Nephron (organoid): ENCODE measurements around the gene ADK.
A peak's percentile ranks its signal among the peaks of the same experiment; 100 is the strongest.

Source experiments
- H3K27ac Mint-ChIP-seq, 3 experiments: 2 replicates each; pipeline ENCODE4 v1.8.0; 2020; ENCODE audit warnings: mixed read lengths in 3 of 3, mild to moderate bottlenecking in 2 of 3, moderate library complexity in 1 of 3
- H3K27me3 Mint-ChIP-seq: 2 replicates; pipeline ENCODE4 v1.8.0; 2021; ENCODE audit warnings: low read depth, mild to moderate bottlenecking, moderate library complexity, mixed read lengths
- H3K36me3 Mint-ChIP-seq: 2 replicates; pipeline ENCODE4 v1.8.0; 2020; ENCODE audit warnings: low read depth, mixed read lengths
- H3K4me1 Mint-ChIP-seq: 2 replicates; pipeline ENCODE4 v1.8.0; 2020; ENCODE audit warnings: mixed read lengths
- H3K4me3 Mint-ChIP-seq, 3 experiments: 2 replicates each; pipeline ENCODE4 v1.8.0; 2020; ENCODE audit warnings: mild to moderate bottlenecking in 3 of 3, mixed read lengths in 3 of 3, moderate library complexity in 2 of 3
- H3K9me3 Mint-ChIP-seq: 2 replicates; pipeline ENCODE4 v1.8.0; 2020; ENCODE audit warnings: mixed read lengths
- CTCF ChIP-seq, 3 experiments: fragments of 200-600 bp; sonication (generic); IDR thresholded peaks; one replicate each; pipeline ENCODE4 v1.5.0; 2021; ENCODE audit warnings: antibody characterized with exemption in 3 of 3; ENCODE audit not compliant: unreplicated experiment in 3 of 3

Gene ADK

GRCh38 chr10:74305730-74306129 is 154.7 kb downstream of the ADK start:
- Mint-ChIP-seq H3K36me3 (no peaks in the 10 kb centered on the region), H3K27ac (no peak overlapping the region)

GRCh38 chr10:74306227-74306982 is 155.4 kb downstream of the ADK start:
- Mint-ChIP-seq H3K27ac (peak overlapping the region in 1 of 3 experiments; percentile 13), H3K27me3 (no peaks in the 10 kb centered on the region), H3K4me3 (no peak overlapping the region), H3K36me3 (no peaks in the 10 kb centered on the region), H3K9me3 (no peaks in the 10 kb centered on the region), H3K4me1 (no peaks in the 10 kb centered on the region)
- no peak for TF ChIP-seq CTCF (IDR thresholded peaks at IDR 0.05; ENCODE audit: unreplicated experiment in 3 of 3)

More at GRCh38 chr10:74305730-74306129, 154.7 kb downstream of the ADK start:
- Mint-ChIP-seq H3K4me1 (no peaks in the 10 kb centered on the region), H3K9me3 (no peaks in the 10 kb centered on the region), H3K4me3 (no peak overlapping the region), H3K27me3 (no peaks in the 10 kb centered on the region)
- TF ChIP-seq CTCF (IDR thresholded peaks at IDR 0.05; ENCODE audit: unreplicated experiment in 3 of 3): no peak

- H3K27ac Mint-ChIP-seq: peak overlapping the region in 1 of 3 experiments; percentile 13
- no peaks in the 10 kb centered on the region for H3K36me3 Mint-ChIP-seq
- no peaks in the 10 kb centered on the region for H3K9me3 Mint-ChIP-seq
- TF ChIP-seq CTCF (IDR thresholded peaks at IDR 0.05; ENCODE audit: unreplicated experiment in 3 of 3): no peak
- H3K27me3 Mint-ChIP-seq: no peaks in the 10 kb centered on the region
- H3K4me3 Mint-ChIP-seq: no peak overlapping the region
- H3K4me1 Mint-ChIP-seq: no peaks in the 10 kb centered on the region
These were observed 156.1 kb downstream of the ADK start for GRCh38 chr10:74307061-74307651.

- Mint-ChIP-seq H3K4me1 (no peaks in the 10 kb centered on the region), H3K36me3 (no peaks in the 10 kb centered on the region), H3K4me3 (no peak overlapping the region), H3K27ac (no peak overlapping the region), H3K27me3 (no peaks in the 10 kb centered on the region), H3K9me3 (no peaks in the 10 kb centered on the region)
- TF ChIP-seq CTCF (IDR thresholded peaks at IDR 0.05; ENCODE audit: unreplicated experiment in 3 of 3): no peak
These were observed 159.7 kb downstream of the ADK start for GRCh38 chr10:74310652-74311257.

- H3K4me3 Mint-ChIP-seq: no peak overlapping the region
- peaks cover 10% of the 10 kb centered on the region for H3K36me3 Mint-ChIP-seq
- no peaks in the 10 kb centered on the region for H3K27me3 Mint-ChIP-seq
- peaks cover 1% of the 10 kb centered on the region for H3K9me3 Mint-ChIP-seq
- H3K4me1 Mint-ChIP-seq: no peaks in the 10 kb centered on the region
- H3K27ac Mint-ChIP-seq: no peak overlapping the region
- no peak for TF ChIP-seq CTCF (IDR thresholded peaks at IDR 0.05; ENCODE audit: unreplicated experiment in 3 of 3)
These were observed 163.1 kb downstream of the ADK start for GRCh38 chr10:74314166-74314565.
